ENCODE data around the gene CLPTM1.
"Not testable (repeated sequence)": the region's sequence is repeated elsewhere in the genome, so short reads cannot be mapped to it uniquely, and the experiment has no call there.

The CLPTM1 gene

DNA sequence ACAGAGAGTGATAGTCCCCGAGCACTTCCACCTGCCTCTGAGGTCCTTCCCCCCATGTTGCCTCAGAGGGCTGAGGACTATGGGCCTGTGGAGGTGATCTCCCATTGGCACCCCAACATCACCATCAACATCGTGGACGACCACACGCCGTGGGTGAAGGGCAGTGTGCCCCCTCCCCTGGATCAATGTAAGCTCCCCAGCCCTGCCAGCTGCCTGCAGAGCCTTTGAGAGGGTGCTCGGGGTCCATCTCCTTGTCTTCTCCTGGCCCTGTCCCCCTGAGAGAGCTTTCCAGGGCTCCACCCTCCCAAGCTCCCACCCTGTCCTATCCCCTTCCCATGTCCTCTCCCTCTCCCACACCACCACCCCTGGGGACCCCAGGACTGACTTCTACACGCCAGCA lies 31.2 kb downstream of the CLPTM1 start:
- DNase-seq: no peak

DNA sequence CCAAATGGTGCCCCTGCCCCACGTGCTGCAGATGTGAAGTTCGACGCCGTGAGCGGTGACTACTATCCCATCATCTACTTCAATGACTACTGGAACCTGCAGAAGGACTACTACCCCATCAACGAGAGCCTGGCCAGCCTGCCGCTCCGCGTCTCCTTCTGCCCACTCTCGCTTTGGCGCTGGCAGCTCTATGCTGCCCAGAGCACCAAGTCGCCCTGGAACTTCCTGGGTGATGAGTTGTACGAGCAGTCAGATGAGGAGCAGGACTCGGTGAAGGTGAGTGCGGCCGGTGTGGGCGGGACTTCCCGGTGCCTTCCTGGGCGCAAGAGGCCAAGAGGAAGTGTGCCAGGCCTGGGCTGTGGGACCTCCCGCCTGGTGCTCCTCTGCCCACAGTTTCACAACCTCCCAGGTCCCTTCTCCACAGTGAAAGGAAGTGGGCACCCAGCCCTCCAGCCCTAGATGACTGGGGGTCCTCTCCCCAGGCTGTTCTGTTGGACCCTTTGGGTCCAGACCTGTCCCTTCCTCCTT lies 32.0 kb downstream of the CLPTM1 start:
- DNase-seq: no peak

GRCh38 chr19:44988273-44988672 lies 33.1 kb downstream of the CLPTM1 start:
- no peak for DNase-seq

- peak; percentile 2 for DNase-seq
Measured at GRCh38 chr19:44988896-44989556, 33.8 kb downstream of the CLPTM1 start.

- no peak for DNase-seq
Measured at GRCh38 chr19:44990459-44990858, 35.3 kb downstream of the CLPTM1 start.

- no peak for DNase-seq
Measured at GRCh38 chr19:44990966-44991365, 35.8 kb downstream of the CLPTM1 start.

- no peak for DNase-seq
Measured at GRCh38 chr19:44992336-44993163, 37.4 kb downstream of the CLPTM1 start.

GRCh38 chr19:44993526-44993925 lies 38.3 kb downstream of the CLPTM1 start:
- no peak for DNase-seq

DNA sequence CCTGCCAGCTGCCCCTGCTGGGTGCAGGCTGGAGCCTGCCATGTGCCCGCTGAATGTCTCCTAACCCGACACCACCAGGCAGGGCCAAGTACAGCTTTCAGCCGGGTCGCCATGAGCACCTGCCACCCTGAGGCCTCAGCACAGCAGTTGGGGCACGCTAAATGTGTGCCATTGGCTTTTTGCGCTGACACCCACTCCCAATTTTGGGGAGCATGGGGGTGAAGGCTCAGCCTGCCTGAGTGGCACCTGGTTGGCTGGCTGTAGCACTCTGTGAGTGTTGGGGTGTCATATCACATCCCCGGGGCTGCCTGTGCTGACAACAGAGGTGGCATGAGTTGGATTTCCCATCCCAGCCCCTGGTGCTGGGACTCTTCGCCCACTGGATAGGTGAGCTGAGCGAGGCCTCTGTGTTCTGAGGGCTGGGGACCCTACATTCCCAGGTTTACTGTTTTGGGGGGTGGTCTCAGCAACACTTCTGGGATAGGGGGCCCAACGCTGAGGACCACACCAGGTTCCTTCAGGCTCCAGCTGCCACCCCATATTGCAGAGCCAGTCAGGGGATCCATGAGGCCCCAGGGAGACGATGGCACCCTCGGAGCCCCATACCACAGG lies 38.9 kb downstream of the CLPTM1 start:
- DNase-seq: no peak

DNA sequence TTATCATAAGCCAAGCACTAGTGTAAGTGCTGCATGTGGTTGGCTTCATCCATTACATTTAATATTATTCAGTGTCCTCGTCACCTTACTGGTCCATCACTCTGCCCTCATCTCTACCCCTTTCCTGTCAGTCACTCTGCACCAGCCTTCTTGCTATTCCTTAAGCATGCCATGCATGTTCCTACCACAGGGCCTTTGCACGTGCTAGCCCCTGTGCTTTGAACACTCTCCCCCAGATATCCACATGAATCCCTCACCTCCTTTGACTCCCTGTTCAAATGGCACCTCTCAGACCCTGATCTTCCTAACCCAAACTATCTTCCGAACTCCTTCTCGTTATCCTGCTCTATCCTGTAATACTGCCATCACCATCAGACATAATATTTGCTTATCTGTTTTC lies 42.8 kb downstream of the CLPTM1 start:
- DNase-seq: no peak

GRCh38 chr19:44999131-44999925 lies 44.1 kb downstream of the CLPTM1 start:
- DNase-seq: not testable (repeated sequence)

- not testable (repeated sequence) for DNase-seq
Measured at GRCh38 chr19:45000665-45001064, 45.5 kb downstream of the CLPTM1 start.

DNA sequence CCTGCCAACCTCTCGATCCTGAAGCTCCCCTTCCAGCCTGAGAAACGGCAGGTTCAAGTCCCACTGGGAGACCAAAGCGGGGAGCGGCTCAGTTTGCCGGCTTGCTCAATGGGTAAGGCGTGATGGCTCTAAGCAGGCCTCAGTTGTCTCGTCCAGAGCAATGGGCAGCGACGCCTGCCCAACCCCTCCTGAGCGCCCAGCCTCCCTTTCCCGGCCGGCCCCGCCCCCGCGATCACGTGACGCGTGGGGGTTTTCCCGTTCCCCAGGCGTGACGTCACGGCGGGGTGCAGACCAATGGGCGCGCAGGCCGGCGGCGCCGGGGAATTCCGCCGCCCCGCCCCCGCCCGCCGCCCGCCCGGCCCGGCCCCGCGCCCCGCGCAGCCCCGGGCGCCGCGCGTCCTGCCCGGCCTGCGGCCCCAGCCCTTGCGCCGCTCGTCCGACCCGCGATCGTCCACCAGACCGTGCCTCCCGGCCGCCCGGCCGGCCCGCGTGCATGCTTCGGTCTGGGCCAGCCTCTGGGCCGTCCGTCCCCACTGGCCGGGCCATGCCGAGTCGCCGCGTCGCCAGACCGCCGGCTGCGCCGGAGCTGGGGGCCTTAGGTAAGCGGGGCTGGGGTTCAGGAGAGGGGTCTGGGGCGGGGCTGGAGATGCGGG lies 46.0 kb downstream of the CLPTM1 start, which contains the start of gene RELB:
Gene RELB (plus strand): TSS at position 378 of the 653 bp plus-strand sequence. CDS start 116 bp downstream, at position 494.
- DNase-seq: peak; percentile 79

GRCh38 chr19:45003485-45003884 lies 48.3 kb downstream of the CLPTM1 start:
- DNase-seq: no peak

- no peak for DNase-seq
Measured at GRCh38 chr19:45005787-45006186, 50.6 kb downstream of the CLPTM1 start.

- no peak for DNase-seq
Measured at GRCh38 chr19:45008552-45008951, 53.4 kb downstream of the CLPTM1 start.

DNA sequence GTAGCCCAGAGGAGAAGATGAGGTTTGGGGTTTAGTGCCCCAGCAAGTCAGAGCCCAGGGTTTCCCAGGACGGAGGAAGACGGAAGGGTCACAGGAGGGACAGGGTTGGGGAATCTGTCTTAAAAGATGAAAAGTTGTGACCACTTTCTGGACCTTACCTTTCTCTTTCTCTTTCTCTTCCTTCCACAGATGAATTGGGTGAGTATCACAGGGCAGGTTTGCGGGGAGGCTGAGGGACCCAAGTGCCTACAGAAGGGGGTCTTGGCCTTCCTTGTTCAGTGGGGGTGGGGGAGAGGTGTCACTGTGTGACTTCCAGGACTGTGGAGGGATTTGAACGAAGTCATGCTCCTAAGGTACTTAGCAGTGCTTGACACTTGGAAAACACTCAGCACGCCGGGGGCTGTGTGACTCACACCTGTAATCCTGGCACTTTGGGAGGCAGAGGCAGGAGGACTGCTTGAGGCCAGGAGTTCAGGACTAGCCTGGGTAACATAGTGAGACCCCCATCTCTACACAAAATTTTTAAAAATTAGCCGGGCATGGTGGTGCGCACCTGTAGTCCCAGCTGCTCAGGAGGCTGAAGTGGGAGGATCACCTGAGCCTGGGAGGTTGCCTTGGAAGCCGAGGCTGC lies 54.6 kb downstream of the CLPTM1 start:
- DNase-seq: no peak

DNA sequence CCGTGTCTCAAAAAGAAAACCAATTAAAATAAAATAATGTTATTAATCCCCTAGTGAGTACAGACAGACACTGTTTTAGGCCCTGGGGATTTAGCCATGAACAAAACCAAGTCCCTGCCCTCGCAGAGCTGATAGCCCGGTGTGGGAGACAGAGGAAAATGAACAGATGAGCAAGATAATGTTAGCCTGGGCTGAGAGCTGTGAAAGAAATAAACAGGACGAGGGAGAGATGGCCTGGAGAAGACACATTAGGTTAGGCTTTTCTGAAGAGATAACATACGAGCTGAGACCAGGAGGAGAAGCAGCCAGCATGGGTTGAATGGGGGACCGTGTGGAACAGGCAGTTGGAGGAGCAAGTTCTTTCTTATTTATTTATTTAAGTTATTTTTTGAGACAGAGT lies 55.1 kb downstream of the CLPTM1 start:
- no peak for DNase-seq

- DNase-seq: no peak
Measured at GRCh38 chr19:45011959-45012358, 56.8 kb downstream of the CLPTM1 start.

DNA sequence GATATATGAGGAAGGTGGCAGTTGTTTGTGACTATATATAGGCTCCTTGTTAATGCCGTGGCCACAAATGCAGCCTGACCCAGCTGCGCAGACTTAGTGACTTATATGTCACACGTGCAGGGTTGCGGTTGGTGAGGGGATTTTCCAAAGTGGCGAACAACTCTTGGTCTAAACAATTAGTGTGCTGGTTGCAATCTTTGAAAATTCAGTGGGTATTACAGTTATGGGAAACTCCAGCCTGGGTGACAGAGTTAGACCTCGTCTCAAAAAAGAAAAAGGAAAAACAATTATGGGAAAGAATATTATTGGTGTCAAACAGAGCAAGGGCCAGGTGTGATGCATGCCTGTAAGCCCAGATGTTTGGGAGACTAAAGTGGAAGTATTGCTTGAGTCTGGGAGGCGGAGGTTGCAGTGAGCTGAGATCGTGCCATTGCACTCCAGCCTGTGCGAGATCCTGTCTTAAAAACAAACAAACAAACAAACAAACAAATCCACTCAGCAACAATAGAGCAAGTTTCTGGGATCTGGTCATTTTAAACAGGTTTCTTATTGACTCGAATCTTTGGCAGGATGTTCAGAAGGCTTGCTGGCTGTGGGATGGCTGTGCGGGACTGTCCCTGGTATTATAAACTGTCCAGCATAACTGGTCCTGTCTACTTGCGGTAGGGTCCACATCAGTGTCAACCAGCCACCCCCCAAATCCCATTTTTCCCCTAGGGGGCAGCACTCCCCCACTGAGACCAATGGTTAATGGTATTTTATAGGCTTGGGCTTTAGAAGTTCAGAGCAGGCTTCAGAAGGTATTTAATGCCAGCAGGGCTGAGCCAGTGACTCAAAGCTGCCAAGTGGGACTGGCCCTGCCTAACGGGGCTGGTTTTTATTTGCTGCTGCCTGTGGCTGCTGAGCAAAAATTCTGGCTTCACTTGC lies 61.5 kb downstream of the CLPTM1 start:
- DNase-seq: peak; percentile 44

- no peak for DNase-seq
Measured at GRCh38 chr19:45019187-45019586, 64.0 kb downstream of the CLPTM1 start.

Data from NCI-H2029 (cell line).